ENCODE data around the gene CEP112. TPM values are rescaled to one million over a fixed set of nuclear protein-coding genes. Genes with fewer than 3 reads are reported as not detected.

Gene CEP112
- total and polyA plus RNA-seq, 4 donors = 5.9 to 32.9 (median 18.8) TPM

DNA sequence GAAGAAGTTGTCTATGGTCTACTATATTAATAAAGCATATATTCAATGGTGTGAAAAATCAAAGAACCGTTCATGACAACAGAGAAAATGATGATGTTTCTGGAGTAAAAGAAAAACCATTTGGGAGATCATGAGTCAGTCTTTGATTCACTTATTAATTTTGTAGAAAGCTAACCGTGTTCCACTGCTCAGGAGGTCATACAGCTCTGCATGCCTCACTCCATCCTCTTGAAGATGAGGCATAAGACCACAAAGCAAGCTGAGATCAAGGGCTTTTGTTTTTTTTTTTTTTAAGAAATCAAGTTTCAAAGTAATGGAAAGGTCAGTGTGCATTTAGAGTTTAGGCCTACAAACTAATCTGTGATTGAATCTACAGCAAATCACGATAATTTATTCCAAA lies 206.4 kb downstream of the CEP112 start:
- Histone ChIP-seq H3K27me3 (ENCODE audit: control insufficient read depth in 3 of 3, insufficient read depth in 3 of 3, low read length in 2 of 3) (no peaks in the 10 kb centered on the region), H3K9ac (ENCODE audit: insufficient read depth in 1 of 2, low read length in 2 of 2) (no peak overlapping the region), H3K27ac (ENCODE audit: low read depth in 1 of 2, low read length in 1 of 2) (no peak overlapping the region), H3K36me3 (ENCODE audit: control insufficient read depth in 4 of 4, insufficient read depth in 4 of 4, low read length in 4 of 4) (no peaks in the 10 kb centered on the region), H3K4me1 (ENCODE audit: control insufficient read depth in 5 of 5, insufficient read depth in 5 of 5, low read length in 5 of 5) (no peaks in the 10 kb centered on the region), H3K4me3 (no peak overlapping the region), H3K9me3 (ENCODE audit: control insufficient read depth in 4 of 4, insufficient read depth in 3 of 4, low read length in 3 of 4) (peaks cover 0 to 8% (median 0%) of the 10 kb centered on the region in 4 donors)
- TF ChIP-seq, protein P1, sequence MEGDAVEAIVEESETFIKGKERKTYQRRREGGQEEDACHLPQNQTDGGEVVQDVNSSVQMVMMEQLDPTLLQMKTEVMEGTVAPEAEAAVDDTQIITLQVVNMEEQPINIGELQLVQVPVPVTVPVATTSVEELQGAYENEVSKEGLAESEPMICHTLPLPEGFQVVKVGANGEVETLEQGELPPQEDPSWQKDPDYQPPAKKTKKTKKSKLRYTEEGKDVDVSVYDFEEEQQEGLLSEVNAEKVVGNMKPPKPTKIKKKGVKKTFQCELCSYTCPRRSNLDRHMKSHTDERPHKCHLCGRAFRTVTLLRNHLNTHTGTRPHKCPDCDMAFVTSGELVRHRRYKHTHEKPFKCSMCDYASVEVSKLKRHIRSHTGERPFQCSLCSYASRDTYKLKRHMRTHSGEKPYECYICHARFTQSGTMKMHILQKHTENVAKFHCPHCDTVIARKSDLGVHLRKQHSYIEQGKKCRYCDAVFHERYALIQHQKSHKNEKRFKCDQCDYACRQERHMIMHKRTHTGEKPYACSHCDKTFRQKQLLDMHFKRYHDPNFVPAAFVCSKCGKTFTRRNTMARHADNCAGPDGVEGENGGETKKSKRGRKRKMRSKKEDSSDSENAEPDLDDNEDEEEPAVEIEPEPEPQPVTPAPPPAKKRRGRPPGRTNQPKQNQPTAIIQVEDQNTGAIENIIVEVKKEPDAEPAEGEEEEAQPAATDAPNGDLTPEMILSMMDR (IDR thresholded peaks at IDR 0.05; ENCODE audit: control extremely low read depth, extremely low read depth) = no peak
- no peak for DNase-seq
- WGBS, 2 donors = 94 to 96% methylated on average over 3 of the region's 3 CpGs
- ATAC-seq (ENCODE audit: insufficient read depth, low FRiP score) = no peak

DNA sequence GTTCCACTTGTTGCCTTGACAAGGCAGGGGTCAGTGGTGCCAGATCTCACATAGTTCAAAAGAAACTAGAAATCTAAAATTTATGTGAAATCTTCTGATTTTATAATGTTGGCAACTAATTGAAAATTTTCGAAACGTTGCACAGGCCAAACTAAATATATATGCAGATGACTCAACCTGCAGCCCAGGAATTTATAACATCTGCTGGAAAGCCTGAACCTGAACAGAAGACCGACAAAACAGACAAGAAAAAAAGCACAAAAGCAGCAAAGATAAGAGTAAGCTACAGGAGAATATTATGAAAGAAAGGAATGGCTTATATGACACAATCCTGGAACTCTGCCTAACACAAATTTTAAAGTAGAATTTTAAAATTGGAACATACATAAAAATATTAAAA lies 207.6 kb downstream of the CEP112 start:
- peaks cover 0 to 8% (median 0%) of the 10 kb centered on the region in 4 donors for H3K9me3 ChIP-seq (ENCODE audit: control insufficient read depth in 4 of 4, insufficient read depth in 3 of 4, low read length in 3 of 4)
- DNase-seq (no peak), ATAC-seq (ENCODE audit: insufficient read depth, low FRiP score) (no peak)
- H3K4me1 ChIP-seq (ENCODE audit: control insufficient read depth in 5 of 5, insufficient read depth in 5 of 5, low read length in 5 of 5) = no peaks in the 10 kb centered on the region
- no peaks in the 10 kb centered on the region for H3K27me3 ChIP-seq (ENCODE audit: control insufficient read depth in 3 of 3, insufficient read depth in 3 of 3, low read length in 2 of 3)
- 51 to 54% methylated on average over 3 of the region's 3 CpGs for WGBS, 2 donors
- H3K4me3 ChIP-seq = no peak overlapping the region
- TF ChIP-seq, protein P1 (IDR thresholded peaks at IDR 0.05; ENCODE audit: control extremely low read depth, extremely low read depth) = no peak
- H3K9ac ChIP-seq (ENCODE audit: insufficient read depth in 1 of 2, low read length in 2 of 2) = no peak overlapping the region
- no peak overlapping the region for H3K27ac ChIP-seq (ENCODE audit: low read depth in 1 of 2, low read length in 1 of 2)
- no peaks in the 10 kb centered on the region for H3K36me3 ChIP-seq (ENCODE audit: control insufficient read depth in 4 of 4, insufficient read depth in 4 of 4, low read length in 4 of 4)

DNA sequence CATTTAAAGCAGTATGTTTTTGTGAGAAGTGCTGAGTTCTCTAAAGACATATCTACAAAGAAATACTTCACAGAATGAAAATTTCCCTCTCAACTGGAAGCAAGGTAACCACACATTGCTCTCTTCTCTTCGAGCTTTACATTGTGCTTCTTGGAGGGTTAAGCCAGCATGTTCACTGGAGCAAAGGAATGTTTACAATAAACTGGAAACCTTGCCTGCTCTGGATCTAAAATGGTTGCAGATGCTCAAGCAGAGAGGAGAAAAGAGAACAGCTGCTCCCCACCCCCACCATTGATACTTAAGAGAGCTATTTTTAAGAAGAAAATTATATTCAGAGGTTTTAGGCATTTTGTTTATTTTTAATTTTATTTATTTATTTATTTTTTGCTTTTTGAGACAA lies 213.1 kb downstream of the CEP112 start:
- H3K27ac ChIP-seq (ENCODE audit: low read depth in 1 of 2, low read length in 1 of 2) = no peak overlapping the region
- no peaks in the 10 kb centered on the region for H3K36me3 ChIP-seq (ENCODE audit: control insufficient read depth in 4 of 4, insufficient read depth in 4 of 4, low read length in 4 of 4)
- ATAC-seq (ENCODE audit: insufficient read depth, low FRiP score) (no peak), DNase-seq (peak in 2 of 3 donors; percentile 52 to 55)
- TF ChIP-seq, protein P1 (IDR thresholded peaks at IDR 0.05; ENCODE audit: control extremely low read depth, extremely low read depth) = no peak
- no peaks in the 10 kb centered on the region for H3K9me3 ChIP-seq (ENCODE audit: control insufficient read depth in 4 of 4, insufficient read depth in 3 of 4, low read length in 3 of 4)
- H3K9ac ChIP-seq (ENCODE audit: insufficient read depth in 1 of 2, low read length in 2 of 2) = no peak overlapping the region
- H3K27me3 ChIP-seq (ENCODE audit: control insufficient read depth in 3 of 3, insufficient read depth in 3 of 3, low read length in 2 of 3) = no peaks in the 10 kb centered on the region
- no peak overlapping the region for H3K4me3 ChIP-seq
- H3K4me1 ChIP-seq (ENCODE audit: control insufficient read depth in 5 of 5, insufficient read depth in 5 of 5, low read length in 5 of 5) = peaks cover 0 to 9% (median 0%) of the 10 kb centered on the region in 5 donors
- 61 to 75% methylated on average over 1 of the region's 1 CpG for WGBS, 2 donors

DNA sequence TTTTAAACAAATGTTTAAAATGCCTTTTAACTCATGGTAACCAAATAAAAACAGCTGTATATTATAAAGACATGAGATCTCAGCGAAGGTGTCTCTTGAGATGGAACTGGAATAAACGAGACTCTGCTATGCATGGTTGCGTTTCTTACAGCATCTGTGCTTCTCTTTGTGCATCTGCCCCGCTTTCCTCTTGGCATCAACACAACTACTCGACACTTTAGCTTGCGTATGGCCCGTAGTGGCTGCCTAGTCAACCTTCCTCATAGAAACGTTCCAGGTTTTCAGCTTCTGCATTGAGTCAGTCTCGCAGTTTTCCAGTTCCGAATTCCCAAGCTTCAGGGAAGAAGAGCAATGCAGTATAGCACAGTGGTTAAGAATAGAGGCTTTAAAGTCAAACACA lies 214.9 kb downstream of the CEP112 start:
- Histone ChIP-seq H3K4me3 (no peak overlapping the region), H3K27ac (ENCODE audit: low read depth in 1 of 2, low read length in 1 of 2) (no peak overlapping the region), H3K36me3 (ENCODE audit: control insufficient read depth in 4 of 4, insufficient read depth in 4 of 4, low read length in 4 of 4) (no peaks in the 10 kb centered on the region), H3K4me1 (ENCODE audit: control insufficient read depth in 5 of 5, insufficient read depth in 5 of 5, low read length in 5 of 5) (peaks cover 0 to 9% (median 0%) of the 10 kb centered on the region in 5 donors), H3K9me3 (ENCODE audit: control insufficient read depth in 4 of 4, insufficient read depth in 3 of 4, low read length in 3 of 4) (no peaks in the 10 kb centered on the region), H3K27me3 (ENCODE audit: control insufficient read depth in 3 of 3, insufficient read depth in 3 of 3, low read length in 2 of 3) (no peaks in the 10 kb centered on the region), H3K9ac (ENCODE audit: insufficient read depth in 1 of 2, low read length in 2 of 2) (no peak overlapping the region)
- 85 to 87% methylated on average over 10 of the region's 10 CpGs for WGBS, 2 donors
- TF ChIP-seq, protein P1 (IDR thresholded peaks at IDR 0.05; ENCODE audit: control extremely low read depth, extremely low read depth) = no peak
- ATAC-seq (ENCODE audit: insufficient read depth, low FRiP score) (no peak), DNase-seq (no peak)

All from lung (tissue), 12 donors.